GM13977 (cell line): ENCODE data around the gene MOXD1.

Source experiments
- DNase-seq: peaks from one replicate; pipeline ENCODE4 v3.0.0; 2012; ENCODE audit warnings: low spot score
- in situ Hi-C: fragments of 300-500 bp; cut with MboI; formaldehyde crosslinking; loops from one replicate; pipeline ENCODE4 v1.12.0; 2022; ENCODE audit warnings: low sequenced_read_pairs, low pct_unique_long_range_greater_than_20kb, mixed read lengths, inconsistent platforms; ENCODE audit not compliant: unreplicated experiment
- TF ChIP-seq, protein P1 (sequence below): IDR thresholded peaks from 2 replicates; pipeline ENCODE4 v1.5.1; 2012; ENCODE audit warnings: mild to moderate bottlenecking, control low read depth; ENCODE audit not compliant: insufficient read depth; ENCODE audit errors: extremely low read depth, missing control alignments

MOXD1 gene

DNA sequence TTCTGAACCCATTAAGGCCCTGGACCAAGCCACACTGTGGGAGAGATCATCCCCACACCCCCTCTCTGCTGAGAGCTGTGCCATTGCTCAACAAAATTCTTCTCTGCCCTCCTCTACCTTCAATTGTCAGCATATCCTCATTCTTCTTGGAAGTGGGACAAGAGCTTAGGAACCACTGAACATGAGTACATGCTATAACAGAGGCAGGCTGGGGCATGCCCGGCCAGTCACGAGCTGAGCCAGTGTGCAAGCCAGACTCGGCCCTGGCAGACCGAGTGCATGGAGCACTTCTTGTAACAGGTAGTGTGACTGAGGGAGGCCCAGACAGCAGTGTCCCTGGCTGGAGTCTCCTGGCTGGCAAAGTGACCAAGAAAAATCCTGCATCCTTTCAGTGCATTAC is 149.2 kb downstream of the MOXD1 start:
- TF ChIP-seq, protein P1, sequence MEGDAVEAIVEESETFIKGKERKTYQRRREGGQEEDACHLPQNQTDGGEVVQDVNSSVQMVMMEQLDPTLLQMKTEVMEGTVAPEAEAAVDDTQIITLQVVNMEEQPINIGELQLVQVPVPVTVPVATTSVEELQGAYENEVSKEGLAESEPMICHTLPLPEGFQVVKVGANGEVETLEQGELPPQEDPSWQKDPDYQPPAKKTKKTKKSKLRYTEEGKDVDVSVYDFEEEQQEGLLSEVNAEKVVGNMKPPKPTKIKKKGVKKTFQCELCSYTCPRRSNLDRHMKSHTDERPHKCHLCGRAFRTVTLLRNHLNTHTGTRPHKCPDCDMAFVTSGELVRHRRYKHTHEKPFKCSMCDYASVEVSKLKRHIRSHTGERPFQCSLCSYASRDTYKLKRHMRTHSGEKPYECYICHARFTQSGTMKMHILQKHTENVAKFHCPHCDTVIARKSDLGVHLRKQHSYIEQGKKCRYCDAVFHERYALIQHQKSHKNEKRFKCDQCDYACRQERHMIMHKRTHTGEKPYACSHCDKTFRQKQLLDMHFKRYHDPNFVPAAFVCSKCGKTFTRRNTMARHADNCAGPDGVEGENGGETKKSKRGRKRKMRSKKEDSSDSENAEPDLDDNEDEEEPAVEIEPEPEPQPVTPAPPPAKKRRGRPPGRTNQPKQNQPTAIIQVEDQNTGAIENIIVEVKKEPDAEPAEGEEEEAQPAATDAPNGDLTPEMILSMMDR: no peak
- in situ Hi-C loops: no loop called here
- DNase-seq: no peak

DNA sequence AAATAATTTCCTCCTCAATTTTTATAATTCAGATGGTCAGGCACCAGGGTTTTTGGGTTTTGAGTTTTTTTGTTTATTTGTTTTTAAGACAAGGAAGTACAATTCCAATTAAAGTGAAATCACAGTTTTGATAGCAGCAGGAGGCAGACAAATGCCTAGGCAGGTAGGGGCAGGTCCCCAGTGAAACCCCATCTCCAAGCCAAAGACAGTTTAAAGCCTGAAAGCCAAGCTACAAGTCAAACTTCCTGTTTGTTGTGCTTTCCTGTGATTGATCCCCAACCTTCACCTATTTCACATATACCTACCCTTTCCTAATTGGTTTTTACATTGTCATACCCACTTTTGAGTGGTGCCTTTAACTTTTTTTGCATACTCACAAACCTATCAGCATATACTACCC is 149.6 kb downstream of the MOXD1 start:
- TF ChIP-seq, protein P1: no peak
- in situ Hi-C loops: no loop called here
- no peak for DNase-seq

DNA sequence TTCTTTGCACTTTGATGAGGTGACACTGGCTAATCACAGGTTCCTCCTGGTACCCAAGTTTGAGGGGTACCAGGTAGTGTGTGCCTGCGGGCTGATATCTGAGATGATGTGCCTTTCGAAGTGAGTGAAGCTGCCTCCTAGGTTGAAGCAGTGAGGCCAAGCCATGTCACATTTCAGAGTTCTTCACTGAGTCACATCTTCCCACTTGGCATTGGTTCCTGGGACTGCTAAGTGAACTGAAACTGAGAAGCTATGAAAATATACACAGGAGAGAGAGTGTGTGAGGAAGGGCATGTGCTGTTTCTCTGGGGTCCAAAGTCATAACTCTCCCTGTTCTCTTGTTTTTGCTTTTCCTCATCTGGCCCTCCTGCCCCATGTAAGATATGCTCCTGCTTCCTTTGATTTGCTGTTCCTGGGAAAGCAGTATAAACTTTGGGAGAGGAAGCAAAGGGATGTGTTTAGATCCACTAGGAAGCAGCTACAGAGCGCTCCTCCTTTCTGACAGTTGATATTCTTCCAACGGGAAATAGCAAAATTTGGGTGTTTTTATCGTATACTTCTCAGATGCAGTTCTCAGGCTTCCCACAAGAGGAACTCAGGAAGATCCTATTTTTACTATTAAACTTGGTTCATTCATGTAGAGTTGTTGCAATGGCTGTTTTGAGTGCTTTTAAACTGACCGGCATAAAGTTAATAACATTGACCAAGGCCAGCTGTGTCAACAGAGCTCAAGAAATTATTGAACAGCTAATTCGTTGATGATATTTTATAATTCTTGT is 153.7 kb downstream of the MOXD1 start:
- in situ Hi-C loops: no loop called here
- no peak for DNase-seq
- TF ChIP-seq, protein P1: no peak

DNA sequence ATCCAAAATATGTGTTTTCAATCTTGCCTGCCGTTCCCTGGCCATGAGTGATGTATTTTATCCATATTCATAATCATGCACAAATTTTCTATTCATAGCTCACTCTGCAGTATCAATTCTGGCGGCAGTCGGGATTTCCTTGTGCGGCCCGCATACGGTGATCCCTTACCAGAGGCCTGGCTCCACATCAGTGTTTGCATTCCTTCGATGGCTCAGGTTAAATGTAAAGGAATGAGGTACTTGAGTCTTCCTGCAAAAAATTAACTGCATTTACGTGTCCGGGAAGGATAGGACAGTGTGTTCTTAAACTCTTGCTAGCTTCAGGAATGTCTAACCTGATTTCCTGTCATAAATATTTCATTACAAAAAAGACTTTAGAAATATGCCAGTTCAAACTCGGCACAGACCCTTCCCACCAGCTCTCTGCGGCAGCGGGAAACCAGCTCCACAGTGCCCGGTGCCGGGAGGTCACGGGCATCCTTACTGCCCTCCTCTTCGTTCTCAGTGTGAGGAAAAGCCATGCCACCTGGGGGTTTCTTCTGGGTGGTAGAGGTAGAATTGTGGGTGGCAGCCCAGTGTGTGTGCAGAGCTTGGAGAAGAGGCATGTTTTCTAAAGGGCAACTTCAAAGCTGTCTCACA is 154.5 kb downstream of the MOXD1 start:
- DNase-seq: no peak
- in situ Hi-C loops: no loop called here
- TF ChIP-seq, protein P1: no peak

DNA sequence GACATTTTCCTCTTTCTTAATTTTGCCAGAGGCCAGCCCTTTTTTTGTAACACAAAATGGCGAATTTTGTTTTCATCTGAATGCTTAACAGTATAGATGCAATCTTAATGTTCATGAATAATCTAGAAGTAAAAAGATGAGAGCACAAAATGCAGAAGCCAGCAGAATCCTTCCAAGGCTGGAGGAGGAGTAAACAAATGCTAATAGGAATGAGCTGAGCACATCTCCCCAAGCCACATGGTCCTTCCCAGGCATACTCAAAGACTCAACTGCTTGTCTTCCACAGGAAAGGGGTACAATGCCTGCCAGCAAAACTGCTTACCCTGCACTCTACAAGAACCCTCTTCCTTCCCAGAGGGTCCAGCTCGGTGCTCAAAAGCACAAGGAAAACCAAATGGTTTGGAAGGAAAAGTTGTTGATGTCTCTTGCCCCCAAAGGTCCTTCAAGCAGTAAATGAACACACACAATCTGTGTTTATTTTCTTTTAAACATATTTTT is 155.1 kb downstream of the MOXD1 start:
- in situ Hi-C loops: no loop called here
- DNase-seq: no peak
- TF ChIP-seq, protein P1: no peak
